Caco-2 (cell line): ENCODE measurements around the gene PALLD. TPM values are rescaled to one million over a fixed set of nuclear protein-coding genes. Genes with fewer than 3 reads are reported as not detected.

ENCODE experiments used
- BruUV-seq: library from RNA; stranded (reverse); fragments of 400-500 nt; replicated peaks from 2 replicates; lab custom pipeline; 2021; lab: Mats Ljungman, UMichigan
- CTCF ChIA-PET: fragments of 300-600 bp; sonication (Branson Sonifier 250); formaldehyde crosslinking; loops from one replicate; lab custom pipeline; 2022; ENCODE audit warnings: antibody characterized with exemption; lab: Charles Lee
- POLR2A ChIA-PET: fragments of 300-600 bp; sonication (Branson Sonifier 250); formaldehyde crosslinking; loops from one replicate; lab custom pipeline; 2022; ENCODE audit warnings: antibody characterized with exemption; lab: Charles Lee
- DNase-seq, 2 experiments: peaks; one replicate each; pipeline versions ENCODE4 v3.0.0 to v3.0.0-alpha.2; 2020 to 2022
- H3K27me3 ChIP-seq: replicated peaks from 2 replicates; pipeline ENCODE4 v1.6.0; 2011; ENCODE audit warnings: low read length; ENCODE audit not compliant: control insufficient read depth, insufficient read depth
- H3K36me3 ChIP-seq: 2 replicates; pipeline ENCODE4 v1.5.1; 2011; ENCODE audit warnings: low read length; ENCODE audit not compliant: control insufficient read depth, insufficient read depth
- H3K4me1 ChIP-seq: fragments of 250-450 bp; sonication (Bioruptor Pico); 2 replicates; pipeline ENCODE4 v1.5.1; 2020; ENCODE audit warnings: mild to moderate bottlenecking
- H3K4me3 ChIP-seq: 2 replicates; pipeline ENCODE4 v1.5.1; 2011; ENCODE audit warnings: low read depth, mild to moderate bottlenecking, control low read depth, low read length
- H3K9me3 ChIP-seq: fragments of 250-450 bp; sonication (Bioruptor Pico); 2 replicates; pipeline ENCODE4 v1.5.1; 2020; ENCODE audit warnings: mild to moderate bottlenecking, moderate library complexity
- H3K27ac Mint-ChIP-seq: one replicate; pipeline ENCODE4 v1.8.0; 2022; ENCODE audit warnings: mixed read lengths; ENCODE audit not compliant: unreplicated experiment
- H3K27me3 Mint-ChIP-seq: one replicate; pipeline ENCODE4 v1.8.0; 2022; ENCODE audit warnings: mixed read lengths; ENCODE audit not compliant: insufficient read depth, unreplicated experiment
- H3K36me3 Mint-ChIP-seq: one replicate; pipeline ENCODE4 v1.8.0; 2022; ENCODE audit warnings: mild to moderate bottlenecking, mixed read lengths; ENCODE audit not compliant: insufficient read depth, unreplicated experiment
- H3K4me1 Mint-ChIP-seq: one replicate; pipeline ENCODE4 v1.8.0; 2022; ENCODE audit warnings: low read depth, mixed read lengths; ENCODE audit not compliant: unreplicated experiment
- H3K4me3 Mint-ChIP-seq: one replicate; pipeline ENCODE4 v1.8.0; 2022; ENCODE audit warnings: mild to moderate bottlenecking, moderate library complexity, mixed read lengths; ENCODE audit not compliant: unreplicated experiment
- H3K9me3 Mint-ChIP-seq: one replicate; pipeline ENCODE4 v1.8.0; 2022; ENCODE audit warnings: mixed read lengths; ENCODE audit not compliant: unreplicated experiment
- CTCF ChIP-seq, 2 experiments: fragments of 200-600 bp in 1 of 2; IDR thresholded peaks; 1 replicate in 1 of 2; 2 replicates in 1 of 2; pipeline versions ENCODE4 v1.5.1 to v1.8.0; 2011 to 2022; ENCODE audit warnings: antibody characterized with exemption in 1 of 2, control low read depth in 1 of 2, inconsistent platforms in 1 of 2, low read depth in 1 of 2, low read length in 1 of 2, mild to moderate bottlenecking in 1 of 2, moderate library complexity in 1 of 2; ENCODE audit not compliant: insufficient read depth in 1 of 2, severe bottlenecking in 1 of 2, unreplicated experiment in 1 of 2
- intact Hi-C: fragments of 100-400 bp; cut with micrococcal nuclease; formaldehyde crosslinking; loops from one replicate; pipeline ENCODE4 v1.10.0; 2022; ENCODE audit not compliant: unreplicated experiment
- total RNA-seq: library from RNA; stranded (reverse); gene quantifications from 2 replicates; pipeline ENCODE4 v1.2.3, GENCODE V29; 2022

Gene PALLD
- total RNA-seq, 1 experiment from 2014 or later = 12.3 TPM

- no peak for DNase-seq
- Histone ChIP-seq H3K27me3 (no peaks in the 10 kb centered on the region), H3K9me3 (no peaks in the 10 kb centered on the region), H3K4me3 (no peak overlapping the region), H3K36me3 (no peaks in the 10 kb centered on the region), H3K4me1 (no peaks in the 10 kb centered on the region)
- Mint-ChIP-seq H3K4me3 (no peak overlapping the region), H3K27me3 (peaks cover 7% of the 10 kb centered on the region), H3K4me1 (no peaks in the 10 kb centered on the region), H3K9me3 (no peaks in the 10 kb centered on the region), H3K36me3 (no peaks in the 10 kb centered on the region), H3K27ac (no peak overlapping the region)
- POLR2A ChIA-PET = no interaction called here
- CTCF ChIA-PET = no interaction called here
- no TSS peak for BruUV-seq
- intact Hi-C loops = no loop called here
- TF ChIP-seq CTCF (IDR thresholded peaks at IDR 0.05; ENCODE audit: insufficient read depth in 1 of 2, low read depth in 1 of 2, low read length in 1 of 2, severe bottlenecking in 1 of 2, unreplicated experiment in 1 of 2) = no peak
Measured at GRCh38 chr4:168667921-168668320, 171.1 kb downstream of the PALLD start.

- intact Hi-C loops = no loop called here
- no TSS peak for BruUV-seq
Measured at GRCh38 chr4:168673476-168673875, 176.6 kb downstream of the PALLD start.

GRCh38 chr4:168674077-168674747, 177.4 kb downstream of the PALLD start:
- H3K9me3 Mint-ChIP-seq = no peaks in the 10 kb centered on the region
- intact Hi-C loops = no loop called here
- peak in 1 of 2 experiments; percentile 10 for DNase-seq
- ChIA-PET CTCF (interaction anchor here (0.6 kb wide), 1 partner anchor 134 kb away, joined by 3 read pairs; no protein-coding TSS in a partner anchor), POLR2A (no interaction called here)
- no peaks in the 10 kb centered on the region for H3K27me3 ChIP-seq
- no peaks in the 10 kb centered on the region for H3K36me3 ChIP-seq
- H3K4me3 Mint-ChIP-seq = no peak overlapping the region
- TF ChIP-seq CTCF (IDR thresholded peaks at IDR 0.05; ENCODE audit: insufficient read depth in 1 of 2, low read depth in 1 of 2, low read length in 1 of 2, severe bottlenecking in 1 of 2, unreplicated experiment in 1 of 2) = no peak
- H3K27ac Mint-ChIP-seq = no peak overlapping the region
- no peaks in the 10 kb centered on the region for H3K36me3 Mint-ChIP-seq
- no peaks in the 10 kb centered on the region for H3K27me3 Mint-ChIP-seq
- no peak overlapping the region for H3K4me3 ChIP-seq
- H3K9me3 ChIP-seq = no peaks in the 10 kb centered on the region
- peaks cover 9% of the 10 kb centered on the region; the same call in 1 of the 2 replicates for H3K4me1 ChIP-seq
- peaks cover 6% of the 10 kb centered on the region for H3K4me1 Mint-ChIP-seq
- no TSS peak for BruUV-seq

More at GRCh38 chr4:168673476-168673875, 176.6 kb downstream of the PALLD start:
- Mint-ChIP-seq H3K4me1 (peaks cover 6% of the 10 kb centered on the region), H3K27me3 (no peaks in the 10 kb centered on the region), H3K9me3 (no peaks in the 10 kb centered on the region), H3K36me3 (no peaks in the 10 kb centered on the region), H3K27ac (no peak overlapping the region), H3K4me3 (no peak overlapping the region)
- CTCF ChIA-PET = no interaction called here
- peaks cover 9% of the 10 kb centered on the region; the same call in 1 of the 2 replicates for H3K4me1 ChIP-seq
- H3K9me3 ChIP-seq = no peaks in the 10 kb centered on the region
- no peaks in the 10 kb centered on the region for H3K36me3 ChIP-seq
- H3K27me3 ChIP-seq = no peaks in the 10 kb centered on the region
- no peak overlapping the region for H3K4me3 ChIP-seq
- no peak for DNase-seq
- TF ChIP-seq CTCF (IDR thresholded peaks at IDR 0.05; ENCODE audit: insufficient read depth in 1 of 2, low read depth in 1 of 2, low read length in 1 of 2, severe bottlenecking in 1 of 2, unreplicated experiment in 1 of 2) = no peak
- POLR2A ChIA-PET = no interaction called here
